CD8-positive, alpha-beta memory T cell (primary cell): ENCODE results near the gene TBC1D25. TPM values are rescaled to one million over a fixed set of nuclear protein-coding genes. Genes with fewer than 3 reads are reported as not detected.
A peak's percentile ranks its signal among the peaks of the same experiment; 100 is the strongest.
"Not testable (repeated sequence)": the region's sequence is repeated elsewhere in the genome, so short reads cannot be mapped to it uniquely, and the experiment has no call there.

Experiments used
- CTCF ChIA-PET: fragments of 350-600 bp; sonication (Branson Sonifier 250); formaldehyde crosslinking; loops from one replicate; lab custom pipeline; 2021; ENCODE audit warnings: antibody characterized with exemption; lab: Charles Lee
- POLR2A ChIA-PET: fragments of 350-600 bp; sonication (Branson Sonifier 250); formaldehyde crosslinking; loops from one replicate; lab custom pipeline; 2021; ENCODE audit warnings: antibody characterized with exemption; lab: Charles Lee
- DNase-seq, 5 donors: peaks; one replicate each; pipeline versions ENCODE4 v3.0.0 to v3.0.0-alpha.2; 2020 to 2022; ENCODE audit warnings: mixed read lengths in 1 of 5
- H3K27ac ChIP-seq: one replicate; pipeline ENCODE4 v1.7.0; 2013; ENCODE audit warnings: low read depth, mild to moderate bottlenecking, low read length, moderate library complexity
- H3K27me3 ChIP-seq: 2 replicates; pipeline ENCODE4 v1.7.0; 2013; ENCODE audit warnings: low read length, mild to moderate bottlenecking; ENCODE audit not compliant: insufficient read depth, poor library complexity, severe bottlenecking
- H3K36me3 ChIP-seq: 2 replicates; pipeline ENCODE4 v1.7.0; 2013; ENCODE audit warnings: mild to moderate bottlenecking, low read length, moderate library complexity; ENCODE audit not compliant: insufficient read depth
- H3K4me1 ChIP-seq: 2 replicates; pipeline ENCODE4 v1.7.0; 2013; ENCODE audit warnings: mild to moderate bottlenecking, low read length, moderate library complexity; ENCODE audit not compliant: insufficient read depth
- H3K4me3 ChIP-seq: 2 replicates; pipeline ENCODE4 v1.7.0; 2013; ENCODE audit warnings: mild to moderate bottlenecking, low read length
- H3K9me3 ChIP-seq: 2 replicates; pipeline ENCODE4 v1.7.0; 2013; ENCODE audit warnings: mild to moderate bottlenecking, low read length
- H3K27ac Mint-ChIP-seq, 8 donors: one replicate each; pipeline ENCODE4 v1.8.0; 2020 to 2021; ENCODE audit warnings: mixed read lengths in 8 of 8, mild to moderate bottlenecking in 6 of 8, inconsistent platforms in 3 of 8, moderate library complexity in 3 of 8
- H3K27me3 Mint-ChIP-seq, 2 donors: one replicate each; pipeline ENCODE4 v1.8.0; 2020 to 2021; ENCODE audit warnings: mixed read lengths in 2 of 2, mild to moderate bottlenecking in 1 of 2, moderate library complexity in 1 of 2
- H3K36me3 Mint-ChIP-seq, 3 donors: one replicate each; pipeline ENCODE4 v1.8.0; 2020 to 2021; ENCODE audit warnings: mixed read lengths in 3 of 3, inconsistent platforms in 1 of 3, mild to moderate bottlenecking in 1 of 3
- H3K4me1 Mint-ChIP-seq, 3 donors: one replicate each; pipeline ENCODE4 v1.8.0; 2020 to 2021; ENCODE audit warnings: mixed read lengths in 3 of 3, inconsistent platforms in 1 of 3, mild to moderate bottlenecking in 1 of 3
- H3K4me3 Mint-ChIP-seq, 7 donors: one replicate each; pipeline ENCODE4 v1.8.0; 2020 to 2021; ENCODE audit warnings: mixed read lengths in 7 of 7, mild to moderate bottlenecking in 6 of 7, moderate library complexity in 4 of 7, inconsistent platforms in 2 of 7
- H3K9me3 Mint-ChIP-seq, 5 donors: one replicate each; pipeline ENCODE4 v1.8.0; 2020 to 2022; ENCODE audit warnings: mixed read lengths in 5 of 5, mild to moderate bottlenecking in 3 of 5, moderate library complexity in 2 of 5, inconsistent platforms in 1 of 5
- polyA plus RNA-seq: library from polyadenylated mRNA; unstranded; fragments of 300-500 nt; fragmentation: Illumina TruSeq; gene quantifications from one replicate; pipeline ENCODE4 v1.2.3, GENCODE V29; 2021
- total RNA-seq, 2 experiments: library from RNA; stranded (reverse); gene quantifications; one replicate each; pipeline ENCODE4 v1.2.3, GENCODE V29; 2021

Gene TBC1D25
- total and polyA plus RNA-seq, 3 experiments from 2014 or later: 14.0 to 21.5 (median 15.2) TPM

- Histone ChIP-seq H3K9me3 (no peaks in the 10 kb centered on the region), H3K27me3 (no peaks in the 10 kb centered on the region)
Observed at GRCh38 chrX:48516987-48517386, 22.5 kb upstream of the TBC1D25 start.

GRCh38 chrX:48519481-48519880, 20.0 kb upstream of the TBC1D25 start:
- H3K27me3 Mint-ChIP-seq, H3K4me3 ChIP-seq, H3K4me3 Mint-ChIP-seq, DNase-seq, H3K36me3 ChIP-seq, CTCF ChIA-PET, H3K27ac ChIP-seq, POLR2A ChIA-PET, H3K27me3 ChIP-seq, H3K9me3 Mint-ChIP-seq, H3K9me3 ChIP-seq: not testable (repeated sequence)
- H3K4me1 Mint-ChIP-seq: peaks cover 23 to 44% (median 30%) of the 10 kb centered on the region in 3 donors
- peaks cover 0 to 31% (median 5%) of the 10 kb centered on the region in 3 donors for H3K36me3 Mint-ChIP-seq
- H3K4me1 ChIP-seq: peaks cover 17% of the 10 kb centered on the region
- peak overlapping the region in 4 of 8 donors; percentile 1 to 72 (median 36) for H3K27ac Mint-ChIP-seq

More at GRCh38 chrX:48516987-48517386, 22.5 kb upstream of the TBC1D25 start:
- Mint-ChIP-seq H3K4me3 (no peak overlapping the region), H3K4me1 (peaks cover 23 to 49% (median 24%) of the 10 kb centered on the region in 3 donors), H3K27ac (peak overlapping the region in 2 of 8 donors; percentile 82 to 84), H3K36me3 (peaks cover 0 to 40% (median 6%) of the 10 kb centered on the region in 3 donors), H3K9me3 (no peaks in the 10 kb centered on the region), H3K27me3 (peaks cover 0 to 2% of the 10 kb centered on the region in 2 donors)
- DNase-seq: no peak
- no peaks in the 10 kb centered on the region for H3K36me3 ChIP-seq
- H3K4me3 ChIP-seq: no peak overlapping the region
- ChIA-PET CTCF (interaction anchor here (0.7 kb wide), 1 partner anchor 22 kb away, joined by 3 read pairs; no protein-coding TSS in a partner anchor), POLR2A (no interaction called here)
- peaks cover 17% of the 10 kb centered on the region for H3K4me1 ChIP-seq
- H3K27ac ChIP-seq: no peak overlapping the region

DNA sequence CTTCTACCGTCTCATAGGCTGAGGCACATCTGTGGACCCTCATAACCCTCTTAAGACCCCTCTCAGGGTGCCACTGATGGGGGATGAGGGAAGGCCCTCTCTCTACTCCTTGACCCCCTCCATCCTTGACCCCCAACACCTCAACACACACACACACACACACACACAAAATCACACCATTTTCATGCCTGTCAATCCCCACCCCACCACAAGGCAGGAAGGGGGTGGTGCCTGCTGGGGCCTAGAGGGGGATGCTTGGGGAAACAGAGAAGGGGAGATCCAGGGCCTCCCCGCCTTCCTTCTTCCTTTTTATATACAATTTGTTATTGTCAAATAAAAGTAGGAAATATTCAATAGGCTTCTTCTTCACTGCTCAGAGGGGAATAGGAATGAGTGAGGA, 19.1 kb upstream of the TBC1D25 start:
- Mint-ChIP-seq H3K27me3 (peaks cover 0 to 2% of the 10 kb centered on the region in 2 donors), H3K27ac (peak overlapping the region; percentile 76 to 96 (median 94)), H3K36me3 (peaks cover 0 to 30% (median 2%) of the 10 kb centered on the region in 3 donors), H3K4me3 (peak overlapping the region; percentile 42 to 97 (median 90)), H3K9me3 (no peaks in the 10 kb centered on the region), H3K4me1 (peaks cover 23 to 49% (median 30%) of the 10 kb centered on the region in 3 donors)
- Histone ChIP-seq H3K36me3 (peaks cover 6% of the 10 kb centered on the region), H3K4me1 (peaks cover 17% of the 10 kb centered on the region), H3K27ac (peak overlapping the region; percentile 24), H3K27me3 (no peaks in the 10 kb centered on the region), H3K9me3 (no peaks in the 10 kb centered on the region), H3K4me3 (peak overlapping the region; percentile 64)
- ChIA-PET POLR2A (no interaction called here), CTCF (no interaction called here)
- no peak for DNase-seq

DNA sequence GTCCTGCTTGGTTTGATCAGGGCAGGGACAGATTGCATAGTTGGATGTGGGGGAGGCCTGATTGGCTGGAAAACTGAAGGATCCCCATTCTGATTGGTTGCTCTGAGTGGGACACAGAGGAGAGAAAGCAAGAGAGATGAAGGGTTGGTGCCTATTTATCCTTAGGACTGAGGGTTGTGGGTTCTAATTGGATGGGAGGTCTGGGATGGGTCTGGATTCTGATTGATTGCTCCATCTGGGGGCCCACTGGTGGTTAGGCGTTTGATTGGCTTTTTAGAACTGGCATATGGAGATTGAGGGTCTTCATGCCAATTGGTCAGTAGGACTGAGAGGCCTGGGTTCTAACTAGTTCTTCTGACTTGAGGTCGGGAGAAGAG, 18.6 kb upstream of the TBC1D25 start:
- CTCF ChIA-PET: no interaction called here
- Histone ChIP-seq H3K36me3 (peaks cover 6% of the 10 kb centered on the region), H3K9me3 (no peaks in the 10 kb centered on the region), H3K27me3 (no peaks in the 10 kb centered on the region), H3K4me1 (peaks cover 17% of the 10 kb centered on the region), H3K27ac (peak overlapping the region; percentile 70), H3K4me3 (peak overlapping the region; percentile 64)
- peaks cover 0 to 28% (median 2%) of the 10 kb centered on the region in 3 donors for H3K36me3 Mint-ChIP-seq
- POLR2A ChIA-PET: interaction anchor here (1.4 to 2.0 kb wide), 2 partner anchors 18 to 54 kb away, joined by 4 to 20 read pairs; partner anchors contain the start of genes RBM3 and TBC1D25
- peaks cover 23 to 49% (median 30%) of the 10 kb centered on the region in 3 donors for H3K4me1 Mint-ChIP-seq
- peak overlapping the region; percentile 87 to 96 (median 96) for H3K27ac Mint-ChIP-seq
- H3K9me3 Mint-ChIP-seq: no peaks in the 10 kb centered on the region
- no peak for DNase-seq
- H3K4me3 Mint-ChIP-seq: peak overlapping the region; percentile 84 to 97 (median 90)
- peaks cover 0 to 2% of the 10 kb centered on the region in 2 donors for H3K27me3 Mint-ChIP-seq

DNA sequence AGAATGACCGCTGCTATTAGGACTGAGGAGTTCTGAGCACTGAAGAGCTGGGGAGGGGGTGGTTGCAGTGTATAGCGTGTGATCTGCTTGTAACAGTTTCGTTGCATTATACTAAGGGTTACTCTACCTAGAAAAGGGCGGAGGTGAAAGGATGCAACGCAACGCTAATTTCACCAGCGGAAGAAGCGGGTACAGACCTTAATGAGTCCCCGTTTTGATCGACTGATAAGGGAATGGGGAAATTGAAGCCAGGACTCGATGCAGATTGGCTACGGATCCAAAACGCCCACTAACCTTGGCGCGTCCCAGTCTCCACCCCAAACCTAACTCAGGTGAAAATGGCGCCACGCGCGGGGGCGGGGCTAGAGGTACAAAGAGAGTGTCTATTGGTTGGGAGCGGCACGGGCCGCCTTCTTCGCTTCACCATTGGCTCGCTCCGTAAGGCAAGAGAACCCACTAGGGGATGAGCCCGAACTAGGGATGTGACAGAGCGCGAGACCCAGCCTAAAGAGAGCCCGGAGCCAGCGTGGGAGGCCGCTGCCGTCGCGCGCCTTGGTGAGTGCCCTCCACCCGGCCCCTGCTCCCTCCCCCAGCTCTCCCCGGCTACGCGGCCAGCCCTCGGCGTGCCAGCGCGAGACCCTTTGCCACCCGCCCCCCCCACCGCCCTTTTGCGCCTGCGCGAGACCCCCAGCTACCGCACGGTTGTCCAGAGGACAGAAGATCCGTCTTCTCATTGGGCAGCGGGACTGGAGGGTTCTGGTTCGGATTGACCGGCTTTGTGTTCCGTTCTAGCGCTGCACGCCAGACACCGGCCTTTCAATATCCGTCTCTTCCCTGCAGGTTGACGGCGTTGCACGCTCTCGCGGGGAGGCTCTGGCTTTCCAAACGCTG, 17.9 kb upstream of the TBC1D25 start, which contains the start of gene EBP:
Gene EBP (plus strand): TSS at position 456 of the 891 bp plus-strand sequence. CDS start 1,964 bp downstream, outside the sequence.
- H3K27me3 Mint-ChIP-seq: peaks cover 0 to 2% of the 10 kb centered on the region in 2 donors
- DNase-seq: peak; percentile 88 to 96 (median 94)
- H3K36me3 Mint-ChIP-seq: peaks cover 0 to 28% (median 3%) of the 10 kb centered on the region in 3 donors
- no peaks in the 10 kb centered on the region for H3K9me3 ChIP-seq
- peaks cover 6% of the 10 kb centered on the region for H3K36me3 ChIP-seq
- peak within 1 kb of the TSS; percentile 83 for H3K27ac ChIP-seq
- H3K27me3 ChIP-seq: no peaks in the 10 kb centered on the region
- CTCF ChIA-PET: interaction anchor here (0.7 kb wide), 1 partner anchor 18 kb away, joined by 3 read pairs; the partner anchor contains the start of gene TBC1D25
- H3K4me1 ChIP-seq: peaks cover 17% of the 10 kb centered on the region
- H3K27ac Mint-ChIP-seq: peak within 1 kb of the TSS; percentile 87 to 96 (median 96)
- H3K4me3 Mint-ChIP-seq: peak within 1 kb of the TSS; percentile 84 to 97 (median 90)
- peaks cover 22 to 47% (median 25%) of the 10 kb centered on the region in 3 donors for H3K4me1 Mint-ChIP-seq
- H3K9me3 Mint-ChIP-seq: no peaks in the 10 kb centered on the region
- H3K4me3 ChIP-seq: peak within 1 kb of the TSS; percentile 85
- POLR2A ChIA-PET: interaction anchor here (0.6 to 2.0 kb wide), 5 partner anchors 13 to 329 kb away, joined by 4 to 20 read pairs (median 4); partner anchors contain the start of genes PORCN, RBM3 and TBC1D25

DNA sequence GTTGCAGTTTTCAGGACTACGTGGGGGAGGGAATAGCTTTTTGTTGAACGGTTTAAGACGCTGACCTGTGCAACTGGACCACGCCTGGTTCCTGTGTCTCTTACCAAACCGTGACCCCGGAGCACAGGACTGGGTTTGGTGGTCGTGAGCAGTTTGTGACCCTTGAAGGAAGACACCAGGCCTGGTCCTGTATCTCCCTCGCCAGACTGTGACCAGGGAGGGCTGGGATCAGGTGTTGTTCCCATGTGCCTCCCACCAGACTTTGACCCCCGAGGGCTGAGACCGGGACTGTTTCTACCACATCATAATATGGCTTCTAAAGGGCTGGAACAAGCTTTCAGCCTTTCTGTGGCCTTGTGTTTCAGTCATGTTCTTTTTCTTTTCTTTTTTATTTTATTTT, 17.2 kb upstream of the TBC1D25 start:
- peak overlapping the region; percentile 85 for H3K4me3 ChIP-seq
- ChIA-PET POLR2A (interaction anchor here (0.6 to 2.0 kb wide), 6 partner anchors 14 to 329 kb away, joined by 4 to 20 read pairs (median 5); partner anchors contain the start of genes PORCN, RBM3 and TBC1D25), CTCF (interaction anchor here (0.7 kb wide), 1 partner anchor 17 kb away, joined by 3 read pairs; the partner anchor contains the start of gene TBC1D25)
- no peaks in the 10 kb centered on the region for H3K9me3 Mint-ChIP-seq
- H3K27me3 Mint-ChIP-seq: peaks cover 0 to 2% of the 10 kb centered on the region in 2 donors
- peaks cover 0 to 28% (median 4%) of the 10 kb centered on the region in 3 donors for H3K36me3 Mint-ChIP-seq
- H3K9me3 ChIP-seq: no peaks in the 10 kb centered on the region
- no peaks in the 10 kb centered on the region for H3K27me3 ChIP-seq
- DNase-seq: no peak
- H3K27ac Mint-ChIP-seq: peak overlapping the region; percentile 87 to 96 (median 96)
- H3K36me3 ChIP-seq: peaks cover 6% of the 10 kb centered on the region
- H3K27ac ChIP-seq: peak overlapping the region; percentile 83
- peaks cover 17% of the 10 kb centered on the region for H3K4me1 ChIP-seq
- H3K4me3 Mint-ChIP-seq: peak overlapping the region; percentile 84 to 97 (median 90)
- peaks cover 18 to 41% (median 28%) of the 10 kb centered on the region in 3 donors for H3K4me1 Mint-ChIP-seq

DNA sequence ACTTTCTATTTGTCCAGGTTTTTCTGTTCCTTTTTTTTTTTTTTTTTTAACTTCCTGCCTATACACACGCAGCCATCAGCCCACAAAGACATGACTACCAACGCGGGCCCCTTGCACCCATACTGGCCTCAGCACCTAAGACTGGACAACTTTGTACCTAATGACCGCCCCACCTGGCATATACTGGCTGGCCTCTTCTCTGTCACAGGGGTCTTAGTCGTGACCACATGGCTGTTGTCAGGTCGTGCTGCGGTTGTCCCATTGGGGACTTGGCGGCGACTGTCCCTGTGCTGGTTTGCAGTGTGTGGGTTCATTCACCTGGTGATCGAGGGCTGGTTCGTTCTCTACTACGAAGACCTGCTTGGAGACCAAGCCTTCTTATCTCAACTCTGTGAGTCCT, 15.8 kb upstream of the TBC1D25 start:
- no peak overlapping the region for H3K4me3 ChIP-seq
- peaks cover 4 to 42% (median 5%) of the 10 kb centered on the region in 3 donors for H3K36me3 Mint-ChIP-seq
- no peaks in the 10 kb centered on the region for H3K27me3 ChIP-seq
- no peak overlapping the region for H3K27ac ChIP-seq
- H3K4me1 ChIP-seq: peaks cover 17% of the 10 kb centered on the region
- peaks cover 0 to 2% of the 10 kb centered on the region in 2 donors for H3K27me3 Mint-ChIP-seq
- H3K9me3 Mint-ChIP-seq: no peaks in the 10 kb centered on the region
- CTCF ChIA-PET: no interaction called here
- peak overlapping the region in 3 of 8 donors; percentile 60 to 82 (median 78) for H3K27ac Mint-ChIP-seq
- H3K9me3 ChIP-seq: no peaks in the 10 kb centered on the region
- H3K36me3 ChIP-seq: peaks cover 6% of the 10 kb centered on the region
- peak overlapping the region; percentile 29 to 89 (median 64) for H3K4me3 Mint-ChIP-seq
- POLR2A ChIA-PET: no interaction called here
- H3K4me1 Mint-ChIP-seq: peaks cover 18 to 41% (median 28%) of the 10 kb centered on the region in 3 donors
- no peak for DNase-seq
